ENCODE data around the gene AKAP9.
"Not testable (repeated sequence)": the region's sequence is repeated elsewhere in the genome, so short reads cannot be mapped to it uniquely, and the experiment has no call there.

AKAP9 gene

GRCh38 chr7:92052159-92052558 is 111.5 kb downstream of the AKAP9 start:
- Mint-ChIP-seq H3K27me3 (ENCODE audit: low read depth) (no peaks in the 10 kb centered on the region), H3K9me3 (no peaks in the 10 kb centered on the region), H3K4me3 (no peak overlapping the region), H3K4me1 (ENCODE audit: low read depth) (no peaks in the 10 kb centered on the region), H3K36me3 (ENCODE audit: low read depth) (peaks cover 10% of the 10 kb centered on the region), H3K27ac (no peak overlapping the region)

- Mint-ChIP-seq H3K27ac (no peak overlapping the region), H3K27me3 (ENCODE audit: low read depth) (no peaks in the 10 kb centered on the region), H3K36me3 (ENCODE audit: low read depth) (peaks cover 9% of the 10 kb centered on the region), H3K4me1 (ENCODE audit: low read depth) (peaks cover 3% of the 10 kb centered on the region), H3K9me3 (no peaks in the 10 kb centered on the region), H3K4me3 (no peak overlapping the region)
Measured at GRCh38 chr7:92052684-92053083, 112.0 kb downstream of the AKAP9 start.

- H3K27ac Mint-ChIP-seq = no peak overlapping the region
- H3K27me3 Mint-ChIP-seq (ENCODE audit: low read depth) = no peaks in the 10 kb centered on the region
- H3K4me1 Mint-ChIP-seq (ENCODE audit: low read depth) = peaks cover 10% of the 10 kb centered on the region
- no peak overlapping the region for H3K4me3 Mint-ChIP-seq
- peaks cover 9% of the 10 kb centered on the region for H3K36me3 Mint-ChIP-seq (ENCODE audit: low read depth)
- no peaks in the 10 kb centered on the region for H3K9me3 Mint-ChIP-seq
Measured at GRCh38 chr7:92053312-92053711, 112.7 kb downstream of the AKAP9 start.

- Mint-ChIP-seq H3K36me3 (ENCODE audit: low read depth) (no peaks in the 10 kb centered on the region), H3K27me3 (ENCODE audit: low read depth) (no peaks in the 10 kb centered on the region), H3K4me3 (no peak overlapping the region), H3K9me3 (no peaks in the 10 kb centered on the region), H3K4me1 (ENCODE audit: low read depth) (peaks cover 11% of the 10 kb centered on the region), H3K27ac (no peak overlapping the region)
Measured at GRCh38 chr7:92056286-92056685, 115.6 kb downstream of the AKAP9 start.

GRCh38 chr7:92057375-92057774 is 116.7 kb downstream of the AKAP9 start:
- Mint-ChIP-seq H3K27ac (no peak overlapping the region), H3K27me3 (ENCODE audit: low read depth) (no peaks in the 10 kb centered on the region), H3K4me3 (no peak overlapping the region), H3K4me1 (ENCODE audit: low read depth) (peaks cover 11% of the 10 kb centered on the region), H3K36me3 (ENCODE audit: low read depth) (peaks cover 5% of the 10 kb centered on the region), H3K9me3 (no peaks in the 10 kb centered on the region)

GRCh38 chr7:92058040-92058439 is 117.4 kb downstream of the AKAP9 start:
- H3K36me3 Mint-ChIP-seq (ENCODE audit: low read depth) = peaks cover 6% of the 10 kb centered on the region
- H3K9me3 Mint-ChIP-seq = no peaks in the 10 kb centered on the region
- H3K27me3 Mint-ChIP-seq (ENCODE audit: low read depth) = no peaks in the 10 kb centered on the region
- no peak overlapping the region for H3K4me3 Mint-ChIP-seq
- H3K4me1 Mint-ChIP-seq (ENCODE audit: low read depth) = peaks cover 11% of the 10 kb centered on the region
- H3K27ac Mint-ChIP-seq = no peak overlapping the region

GRCh38 chr7:92058899-92059298 is 118.2 kb downstream of the AKAP9 start:
- Mint-ChIP-seq H3K9me3 (no peaks in the 10 kb centered on the region), H3K27me3 (ENCODE audit: low read depth) (no peaks in the 10 kb centered on the region), H3K4me3 (no peak overlapping the region), H3K4me1 (ENCODE audit: low read depth) (peaks cover 11% of the 10 kb centered on the region), H3K27ac (no peak overlapping the region), H3K36me3 (ENCODE audit: low read depth) (peaks cover 6% of the 10 kb centered on the region)

- Mint-ChIP-seq H3K27ac (no peak overlapping the region), H3K9me3 (no peaks in the 10 kb centered on the region), H3K27me3 (ENCODE audit: low read depth) (no peaks in the 10 kb centered on the region), H3K36me3 (ENCODE audit: low read depth) (peaks cover 6% of the 10 kb centered on the region), H3K4me1 (ENCODE audit: low read depth) (peaks cover 11% of the 10 kb centered on the region), H3K4me3 (no peak overlapping the region)
Measured at GRCh38 chr7:92061154-92061553, 120.5 kb downstream of the AKAP9 start.

- Mint-ChIP-seq H3K4me3 (no peak overlapping the region), H3K4me1 (ENCODE audit: low read depth) (no peaks in the 10 kb centered on the region), H3K27me3 (ENCODE audit: low read depth) (no peaks in the 10 kb centered on the region), H3K9me3 (no peaks in the 10 kb centered on the region), H3K36me3 (ENCODE audit: low read depth) (peaks cover 15% of the 10 kb centered on the region), H3K27ac (no peak overlapping the region)
Measured at GRCh38 chr7:92064438-92065029, 123.9 kb downstream of the AKAP9 start.

- Mint-ChIP-seq H3K4me1 (ENCODE audit: low read depth) (no peaks in the 10 kb centered on the region), H3K27me3 (ENCODE audit: low read depth) (no peaks in the 10 kb centered on the region), H3K9me3 (no peaks in the 10 kb centered on the region), H3K27ac (no peak overlapping the region), H3K4me3 (no peak overlapping the region), H3K36me3 (ENCODE audit: low read depth) (peaks cover 28% of the 10 kb centered on the region)
Measured at GRCh38 chr7:92071032-92071431, 130.4 kb downstream of the AKAP9 start.

GRCh38 chr7:92072121-92072520 is 131.5 kb downstream of the AKAP9 start:
- Mint-ChIP-seq H3K9me3 (no peaks in the 10 kb centered on the region), H3K27me3 (ENCODE audit: low read depth) (no peaks in the 10 kb centered on the region), H3K36me3 (ENCODE audit: low read depth) (peaks cover 23% of the 10 kb centered on the region), H3K4me1 (ENCODE audit: low read depth) (no peaks in the 10 kb centered on the region), H3K27ac (no peak overlapping the region), H3K4me3 (no peak overlapping the region)

- Mint-ChIP-seq H3K4me1 (ENCODE audit: low read depth) (no peaks in the 10 kb centered on the region), H3K27me3 (ENCODE audit: low read depth) (no peaks in the 10 kb centered on the region), H3K9me3 (no peaks in the 10 kb centered on the region), H3K4me3 (no peak overlapping the region), H3K27ac (no peak overlapping the region), H3K36me3 (ENCODE audit: low read depth) (peaks cover 20% of the 10 kb centered on the region)
Measured at GRCh38 chr7:92072708-92073107, 132.0 kb downstream of the AKAP9 start.

- Mint-ChIP-seq H3K4me3 (no peak overlapping the region), H3K9me3 (no peaks in the 10 kb centered on the region), H3K4me1 (ENCODE audit: low read depth) (no peaks in the 10 kb centered on the region), H3K27me3 (ENCODE audit: low read depth) (no peaks in the 10 kb centered on the region), H3K36me3 (ENCODE audit: low read depth) (peaks cover 17% of the 10 kb centered on the region), H3K27ac (no peak overlapping the region)
Measured at GRCh38 chr7:92075455-92076158, 134.9 kb downstream of the AKAP9 start.

- Mint-ChIP-seq H3K4me3 (no peak overlapping the region), H3K36me3 (ENCODE audit: low read depth) (peaks cover 13% of the 10 kb centered on the region), H3K4me1 (ENCODE audit: low read depth) (no peaks in the 10 kb centered on the region), H3K9me3 (no peaks in the 10 kb centered on the region), H3K27me3 (ENCODE audit: low read depth) (no peaks in the 10 kb centered on the region), H3K27ac (no peak overlapping the region)
Measured at GRCh38 chr7:92076509-92076908, 135.8 kb downstream of the AKAP9 start.

GRCh38 chr7:92083922-92084321 is 143.3 kb downstream of the AKAP9 start:
- not testable (repeated sequence) for H3K4me1 Mint-ChIP-seq (ENCODE audit: low read depth); H3K27ac Mint-ChIP-seq; H3K4me3 Mint-ChIP-seq; H3K9me3 Mint-ChIP-seq; H3K27me3 Mint-ChIP-seq (ENCODE audit: low read depth)
- H3K36me3 Mint-ChIP-seq (ENCODE audit: low read depth) = peaks cover 31% of the 10 kb centered on the region
